Measurements from ENCODE around the gene KCNC3.

Gene KCNC3

DNA sequence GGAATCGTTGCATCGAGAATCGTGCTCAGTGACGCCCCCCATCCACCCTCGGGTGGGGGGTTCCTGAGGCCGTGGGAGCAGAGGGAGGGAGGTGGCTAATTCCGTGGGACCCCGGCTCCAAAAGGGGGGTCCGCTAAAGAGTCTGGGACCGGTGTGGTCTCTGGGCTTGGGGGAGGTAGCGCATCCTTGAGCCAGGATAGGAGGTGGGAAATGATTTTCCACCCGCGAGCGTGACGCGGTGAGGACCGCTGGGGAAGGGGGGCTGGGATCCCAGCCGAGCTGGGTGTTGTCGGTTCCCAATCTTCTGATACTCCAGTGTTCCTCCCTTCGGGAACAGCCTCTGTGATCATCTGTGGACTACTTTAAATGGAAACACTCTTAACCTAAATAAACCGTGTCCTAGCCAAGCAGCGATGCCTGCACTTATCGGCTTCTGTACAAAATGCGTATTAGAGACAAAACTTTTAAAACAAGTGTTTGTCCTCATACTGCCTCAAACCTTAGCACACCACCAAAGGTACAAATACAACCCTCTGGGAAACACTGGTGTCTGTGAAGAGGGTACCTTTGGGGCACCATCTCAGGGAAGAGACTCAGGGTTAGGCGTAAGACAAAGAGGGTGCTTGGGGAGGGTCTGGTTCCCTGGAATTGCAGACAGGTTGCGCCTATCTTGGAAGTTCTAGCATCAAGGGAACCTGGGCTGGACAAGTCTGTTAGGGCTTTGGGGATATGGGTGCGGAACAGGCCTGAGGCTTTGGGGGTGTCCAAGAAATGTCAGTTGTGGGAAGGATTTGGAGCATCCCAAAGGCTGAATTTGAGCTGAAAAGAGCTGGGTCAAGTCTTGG is 16.0 kb downstream of the KCNC3 start:
- DNase-seq (ENCODE audit: extremely low read depth in 1 of 2, low read depth in 1 of 2) = no peak

DNA sequence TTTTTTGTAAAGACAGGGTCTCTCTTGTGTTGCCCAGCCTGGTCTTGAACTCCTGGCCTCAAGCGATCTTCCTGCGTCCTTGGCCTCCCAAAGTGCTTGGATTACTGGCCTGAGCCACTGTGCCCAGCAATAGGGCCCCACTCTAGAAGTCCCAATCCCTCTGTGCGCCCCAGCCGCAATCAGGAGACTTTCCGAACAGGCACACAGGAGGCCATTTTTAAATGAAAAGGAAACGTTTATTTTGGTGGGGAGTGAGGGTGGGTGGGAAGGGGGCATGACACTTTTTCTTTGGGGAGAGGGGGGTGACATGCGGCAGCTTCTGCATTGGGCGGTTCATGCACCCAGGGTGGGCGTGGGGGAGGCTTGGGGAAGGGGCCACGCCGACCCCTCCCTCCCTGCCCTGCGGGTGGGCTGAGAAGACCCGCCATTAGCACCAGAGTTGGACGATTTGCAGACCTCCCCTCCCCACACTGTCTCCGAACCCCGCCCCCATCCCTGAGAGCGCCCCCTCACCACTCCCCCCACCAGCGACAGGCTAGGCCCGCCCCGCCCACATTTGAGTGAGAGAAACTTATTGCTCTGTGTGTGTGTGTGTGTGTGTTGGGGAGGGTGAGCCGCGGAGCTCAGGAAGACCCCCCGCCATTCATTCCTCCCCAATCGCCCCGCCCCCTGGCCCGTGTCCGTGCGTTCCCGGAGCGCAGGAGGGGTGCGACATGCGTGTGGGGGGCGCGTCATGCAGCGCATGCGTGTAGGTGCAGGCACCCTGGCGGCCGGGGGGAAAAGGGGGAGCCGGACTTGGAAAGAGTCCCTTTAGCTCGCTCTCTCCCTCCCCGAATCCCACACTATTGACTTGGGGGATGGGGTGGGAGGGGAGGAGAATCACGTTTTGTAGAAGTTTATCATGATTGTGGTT is 17.2 kb downstream of the KCNC3 start:
- no peak for DNase-seq (ENCODE audit: extremely low read depth in 1 of 2, low read depth in 1 of 2)

DNA sequence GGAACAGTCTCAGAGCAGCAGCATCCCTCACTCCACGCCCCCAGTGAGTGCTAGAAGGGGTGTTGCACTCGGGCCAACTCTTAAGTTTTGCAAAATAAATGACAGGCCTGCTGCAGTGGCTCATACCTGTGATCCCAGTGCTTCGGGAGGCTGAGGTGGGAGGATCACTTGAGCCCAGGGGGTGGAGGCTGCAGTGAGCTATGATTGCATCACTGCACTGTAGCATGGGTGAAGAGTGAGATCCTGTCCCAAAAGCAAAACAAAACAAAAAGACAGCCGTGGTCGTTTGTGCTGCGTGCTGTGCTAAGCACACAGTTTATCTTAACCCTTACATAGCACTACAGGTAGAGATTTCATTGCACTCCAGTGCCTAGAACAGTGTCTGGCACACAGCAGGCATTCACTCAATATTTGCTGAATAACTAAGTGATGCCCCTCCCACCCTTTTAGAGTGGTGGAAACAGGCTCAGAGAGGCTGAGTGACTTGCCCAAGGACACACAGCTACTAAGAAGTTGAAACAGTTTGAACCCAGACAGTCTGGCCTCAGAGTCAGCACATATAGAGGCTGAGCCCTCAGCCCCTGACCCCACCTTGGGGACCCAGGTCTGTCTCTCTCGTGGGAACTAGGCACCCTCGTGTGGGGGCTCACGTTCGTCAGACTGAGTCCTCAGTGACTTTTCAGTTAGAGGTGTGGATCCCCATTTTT is 18.3 kb downstream of the KCNC3 start:
- no peak for DNase-seq (ENCODE audit: extremely low read depth in 1 of 2, low read depth in 1 of 2)

DNA sequence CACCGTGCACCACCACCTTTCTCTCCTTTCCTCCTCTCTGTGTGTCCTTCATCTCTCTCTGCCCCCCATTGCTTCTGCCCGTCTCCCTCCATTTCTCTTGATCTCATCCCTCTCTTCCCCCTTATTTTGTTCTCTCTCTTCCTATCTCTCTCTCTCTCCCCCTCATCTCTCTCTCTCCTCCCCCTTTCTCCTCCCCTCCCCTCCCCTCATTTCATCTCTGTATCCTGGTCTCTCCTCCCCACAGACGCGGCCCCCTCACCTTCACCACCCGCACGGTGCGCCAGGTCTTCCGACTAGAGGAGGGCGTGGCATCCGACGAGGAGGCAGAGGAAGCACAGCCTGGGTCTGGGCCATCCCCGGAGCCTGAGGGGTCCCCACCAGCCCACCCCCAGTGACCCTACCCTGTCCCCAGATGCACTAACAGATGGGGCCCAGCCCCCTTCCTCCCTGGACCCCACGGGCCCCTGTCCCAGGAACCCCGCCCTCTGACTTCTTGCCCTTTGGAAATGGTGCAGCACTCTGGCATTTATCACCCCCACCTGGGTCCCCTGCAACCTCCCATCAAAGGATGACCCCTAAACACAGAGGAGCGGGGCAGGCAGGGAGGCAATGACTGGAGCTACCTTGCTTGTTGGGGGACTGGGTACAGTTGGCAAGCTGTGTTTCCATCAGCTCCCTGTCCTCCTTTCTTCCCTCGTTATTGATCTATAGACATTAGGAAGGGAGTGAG is 19.6 kb downstream of the KCNC3 start:
- DNase-seq (ENCODE audit: extremely low read depth in 1 of 2, low read depth in 1 of 2) = no peak

DNA sequence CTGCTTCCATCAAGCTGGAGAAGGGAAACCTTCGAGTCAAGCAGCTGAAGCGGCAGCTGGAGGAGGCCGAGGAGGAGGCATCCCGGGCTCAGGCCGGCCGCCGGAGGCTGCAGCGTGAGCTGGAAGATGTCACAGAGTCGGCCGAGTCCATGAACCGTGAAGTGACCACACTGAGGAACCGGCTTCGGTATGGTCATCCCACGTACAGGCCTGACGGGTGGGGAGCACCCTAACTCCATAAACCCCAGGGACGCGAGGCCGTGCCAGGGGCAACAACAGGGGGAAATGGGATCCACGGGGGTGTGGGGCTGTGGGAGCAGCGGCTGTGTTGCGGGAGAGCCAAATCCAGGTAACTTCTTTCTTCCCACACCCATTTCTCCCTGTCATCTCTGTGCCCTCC is 20.2 kb downstream of the KCNC3 start:
- no peak for DNase-seq (ENCODE audit: extremely low read depth in 1 of 2, low read depth in 1 of 2)

DNA sequence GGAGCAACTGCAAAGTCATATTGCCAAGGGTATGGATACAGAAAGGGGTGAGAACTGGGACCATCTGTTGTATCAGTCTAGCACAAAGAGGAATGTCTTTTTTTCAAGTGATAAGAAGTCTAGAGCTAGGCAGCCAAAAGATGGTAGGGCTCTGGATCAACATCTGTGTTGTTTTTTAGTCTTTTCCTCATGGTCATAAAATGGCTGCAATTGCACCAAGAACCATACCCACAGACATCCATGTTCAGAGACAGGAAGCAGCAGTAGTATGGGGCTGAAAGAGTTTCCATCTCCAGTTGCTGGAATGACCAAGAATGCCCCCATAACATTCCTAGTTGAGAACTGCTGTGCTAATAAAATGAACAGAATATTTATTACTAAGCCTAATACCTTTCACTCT is 25.6 kb downstream of the KCNC3 start:
- DNase-seq (ENCODE audit: extremely low read depth in 1 of 2, low read depth in 1 of 2) = no peak

DNA sequence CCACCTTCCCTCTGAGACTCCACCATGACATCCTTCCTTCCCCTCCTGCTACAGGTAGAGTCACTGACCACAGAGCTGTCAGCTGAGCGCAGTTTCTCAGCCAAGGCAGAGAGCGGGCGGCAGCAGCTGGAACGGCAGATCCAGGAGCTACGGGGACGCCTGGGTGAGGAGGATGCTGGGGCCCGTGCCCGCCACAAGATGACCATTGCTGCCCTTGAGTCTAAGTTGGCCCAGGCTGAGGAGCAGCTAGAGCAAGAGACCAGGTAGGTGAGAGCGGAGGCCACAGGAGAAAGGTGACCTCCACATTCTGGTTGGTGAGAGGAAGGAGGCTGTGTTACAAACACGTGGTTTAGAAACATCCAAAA is 27.6 kb downstream of the KCNC3 start:
- no peak for DNase-seq (ENCODE audit: extremely low read depth in 1 of 2, low read depth in 1 of 2)

DNA sequence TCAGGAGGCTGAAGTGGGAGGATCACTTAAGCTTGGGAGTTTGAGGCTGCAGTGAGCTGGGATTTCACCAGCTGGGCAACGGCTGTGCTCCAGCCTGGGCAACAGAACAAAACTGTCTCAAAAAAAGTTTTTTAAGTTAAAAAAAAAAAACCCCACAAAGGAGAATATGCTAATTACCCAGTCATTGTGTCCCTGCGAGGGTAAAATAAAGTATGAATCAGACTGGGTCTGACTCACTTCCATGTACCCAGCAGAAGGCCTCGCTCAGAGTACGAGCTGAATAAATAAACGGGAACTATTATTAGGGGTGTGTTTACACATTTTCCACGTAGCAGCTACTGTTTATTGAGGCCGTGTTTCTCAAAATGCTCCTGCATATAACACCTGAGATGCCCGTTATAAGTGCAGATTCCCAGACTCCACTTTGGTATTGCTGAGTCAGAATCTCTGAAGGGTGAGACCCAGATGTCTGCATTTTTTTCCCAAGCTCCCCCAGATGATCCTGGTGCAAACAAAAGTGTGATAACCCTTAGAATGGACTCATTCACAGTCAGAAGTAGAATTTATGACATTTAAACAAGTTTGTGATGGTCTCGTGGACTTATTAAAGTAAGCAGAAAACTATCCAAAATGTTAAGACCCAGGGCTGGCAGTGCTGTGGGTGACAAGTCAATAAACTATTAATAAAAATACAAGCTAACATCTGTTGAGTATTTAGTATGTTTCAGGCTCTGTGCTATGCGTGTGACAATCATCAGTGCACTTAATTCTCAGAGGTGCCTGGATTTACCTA is 28.2 kb downstream of the KCNC3 start:
- DNase-seq (ENCODE audit: extremely low read depth in 1 of 2, low read depth in 1 of 2) = no peak

DNA sequence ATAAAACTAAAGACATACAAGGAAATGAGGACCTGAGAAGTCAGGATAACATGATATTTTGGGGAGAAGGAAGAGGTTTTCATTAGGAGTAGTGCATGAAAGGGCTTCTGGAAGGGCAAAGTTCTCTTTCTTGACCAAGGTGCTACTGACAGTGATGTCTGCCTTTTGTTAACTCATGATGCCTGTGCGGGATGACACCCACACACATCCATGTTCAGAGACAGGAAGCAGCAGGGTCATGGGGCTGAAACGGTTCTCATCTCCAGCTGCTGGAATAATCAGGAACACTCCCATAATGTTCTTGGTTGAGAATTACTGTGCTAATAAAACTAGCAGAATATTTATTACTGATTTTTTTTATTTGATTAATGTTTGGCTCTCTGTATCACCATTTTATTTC is 29.1 kb downstream of the KCNC3 start:
- no peak for DNase-seq (ENCODE audit: extremely low read depth in 1 of 2, low read depth in 1 of 2)

DNA sequence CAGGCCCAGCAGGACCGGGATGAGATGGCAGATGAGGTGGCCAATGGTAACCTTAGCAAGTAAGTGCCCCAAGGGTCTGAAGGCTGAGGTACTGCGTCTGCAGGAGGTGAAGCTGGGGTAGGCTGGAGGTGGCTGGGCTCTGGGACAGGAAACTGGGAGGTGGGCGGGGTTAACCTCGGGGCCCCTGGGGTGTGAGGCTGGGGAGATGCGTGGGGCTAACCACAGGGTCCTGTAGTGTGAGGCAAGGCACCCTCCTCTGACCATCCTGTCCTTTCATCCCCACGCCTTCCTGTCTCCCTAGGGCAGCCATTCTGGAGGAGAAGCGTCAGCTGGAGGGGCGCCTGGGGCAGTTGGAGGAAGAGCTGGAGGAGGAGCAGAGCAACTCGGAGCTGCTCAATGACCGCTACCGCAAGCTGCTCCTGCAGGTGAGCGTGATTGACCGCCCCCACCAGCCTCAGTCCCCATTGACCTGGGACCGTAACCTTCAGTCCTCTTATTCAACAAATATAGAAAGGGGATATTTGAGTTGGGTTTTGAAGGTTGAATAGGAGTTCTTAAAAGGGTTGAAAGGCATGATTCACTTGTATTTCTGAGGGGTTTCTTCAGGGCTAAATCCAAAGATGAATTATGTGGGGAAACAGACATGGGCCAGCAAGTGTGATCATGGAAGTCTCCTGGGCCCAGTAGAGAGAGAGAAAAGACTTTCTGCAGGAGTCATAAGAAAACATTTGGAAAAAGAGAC is 35.7 kb downstream of the KCNC3 start:
- no peak for DNase-seq (ENCODE audit: extremely low read depth in 1 of 2, low read depth in 1 of 2)

DNA sequence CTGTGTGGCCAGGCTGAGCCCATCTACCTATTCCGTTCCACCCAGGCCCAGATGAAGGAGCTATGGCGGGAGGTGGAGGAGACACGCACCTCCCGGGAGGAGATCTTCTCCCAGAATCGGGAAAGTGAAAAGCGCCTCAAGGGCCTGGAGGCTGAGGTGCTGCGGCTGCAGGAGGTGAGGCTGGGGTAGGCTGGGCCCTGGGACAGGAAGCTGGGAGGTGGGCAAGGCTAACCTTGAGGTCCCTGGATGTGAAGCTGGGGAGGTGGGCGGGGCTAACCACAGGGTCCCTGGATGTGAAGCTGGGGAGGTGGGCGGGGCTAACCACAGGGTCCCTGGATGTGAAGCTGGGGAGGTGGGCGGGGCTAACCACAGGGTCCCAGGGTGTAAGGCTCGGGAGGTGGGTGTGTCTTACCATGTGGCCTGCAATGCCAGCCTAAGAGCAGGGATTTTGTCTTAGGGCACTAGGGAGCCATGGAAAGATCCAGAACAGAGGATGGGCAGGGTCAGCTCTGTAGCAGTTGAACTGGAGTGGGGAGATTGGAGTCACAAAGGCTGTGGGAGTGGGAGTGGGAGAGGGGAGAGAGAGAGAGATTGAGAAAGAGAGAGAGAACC is 36.9 kb downstream of the KCNC3 start:
- DNase-seq (ENCODE audit: extremely low read depth in 1 of 2, low read depth in 1 of 2) = no peak

DNA sequence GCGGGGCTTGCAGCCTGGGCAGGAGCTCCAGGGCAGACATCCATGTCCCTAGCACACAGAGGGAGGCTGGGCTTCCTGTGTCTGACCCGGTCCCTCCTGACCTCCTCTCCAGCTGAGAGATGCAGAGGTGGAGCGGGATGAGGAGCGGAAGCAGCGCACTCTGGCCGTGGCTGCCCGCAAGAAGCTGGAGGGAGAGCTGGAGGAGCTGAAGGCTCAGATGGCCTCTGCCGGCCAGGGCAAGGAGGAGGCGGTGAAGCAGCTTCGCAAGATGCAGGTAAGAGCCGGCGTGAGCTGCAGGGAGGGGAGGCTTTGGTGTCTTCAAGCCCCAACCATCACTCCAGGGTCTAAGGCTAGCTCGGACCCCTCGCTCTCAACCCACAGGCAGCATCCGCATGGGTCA is 38.4 kb downstream of the KCNC3 start:
- DNase-seq (ENCODE audit: extremely low read depth in 1 of 2, low read depth in 1 of 2) = no peak

DNA sequence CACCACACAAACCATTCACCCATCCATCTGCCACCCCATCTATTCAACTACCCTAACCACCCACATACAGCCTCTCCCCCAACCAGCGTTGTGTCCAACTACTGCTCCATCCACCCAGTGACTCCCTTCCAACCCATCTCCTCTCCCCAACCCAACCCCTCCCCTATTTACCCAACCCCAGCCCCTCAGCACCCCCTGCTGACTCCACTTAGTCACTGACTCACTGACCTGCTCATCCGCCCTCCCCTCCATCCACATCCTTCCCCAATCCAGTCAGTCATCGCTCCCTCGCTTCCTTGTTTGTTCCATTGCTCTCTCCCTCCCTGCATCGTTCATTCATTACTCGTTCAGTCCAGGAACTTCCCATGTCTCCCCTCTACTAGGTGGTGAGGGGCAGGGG is 39.2 kb downstream of the KCNC3 start:
- no peak for DNase-seq (ENCODE audit: extremely low read depth in 1 of 2, low read depth in 1 of 2)

DNA sequence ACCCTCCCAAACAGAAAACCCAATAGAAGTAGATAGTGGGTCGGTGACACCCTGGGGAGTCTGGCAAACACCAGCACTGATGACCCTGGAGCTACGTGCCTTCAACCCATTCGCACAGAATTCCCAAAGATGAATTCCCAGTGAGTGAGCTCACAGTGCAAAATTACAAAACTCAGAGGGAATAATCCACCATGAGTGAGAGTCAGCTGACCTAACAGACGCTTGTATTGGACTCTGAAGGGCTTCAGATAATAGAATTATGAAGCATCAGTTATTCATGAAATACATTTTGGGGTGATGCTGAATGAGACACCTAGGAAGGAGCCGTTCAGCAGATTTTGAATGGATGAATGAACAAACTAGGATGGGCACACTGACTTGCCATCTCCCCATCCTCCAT is 40.2 kb downstream of the KCNC3 start:
- DNase-seq (ENCODE audit: extremely low read depth in 1 of 2, low read depth in 1 of 2) = no peak

DNA sequence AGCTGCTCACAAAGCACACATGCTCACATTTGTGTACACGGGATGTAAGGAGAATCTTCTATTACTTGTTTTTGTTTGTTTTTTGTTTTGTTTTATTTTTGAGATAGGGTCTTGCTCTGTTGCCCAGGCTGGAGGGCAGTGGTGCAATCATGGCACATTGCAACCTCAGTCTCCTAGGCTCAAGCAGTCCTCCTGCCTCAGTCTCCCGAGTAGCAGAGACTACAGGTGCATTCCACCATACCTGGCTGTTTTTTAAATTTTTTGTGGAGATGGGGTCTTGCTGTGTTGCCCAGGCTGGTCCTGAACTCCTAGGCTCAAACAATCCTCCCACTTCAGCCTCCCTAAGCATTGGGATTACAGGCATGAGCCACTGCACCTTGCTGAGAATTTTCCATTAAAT is 41.8 kb downstream of the KCNC3 start:
- no peak for DNase-seq (ENCODE audit: extremely low read depth in 1 of 2, low read depth in 1 of 2)

DNA sequence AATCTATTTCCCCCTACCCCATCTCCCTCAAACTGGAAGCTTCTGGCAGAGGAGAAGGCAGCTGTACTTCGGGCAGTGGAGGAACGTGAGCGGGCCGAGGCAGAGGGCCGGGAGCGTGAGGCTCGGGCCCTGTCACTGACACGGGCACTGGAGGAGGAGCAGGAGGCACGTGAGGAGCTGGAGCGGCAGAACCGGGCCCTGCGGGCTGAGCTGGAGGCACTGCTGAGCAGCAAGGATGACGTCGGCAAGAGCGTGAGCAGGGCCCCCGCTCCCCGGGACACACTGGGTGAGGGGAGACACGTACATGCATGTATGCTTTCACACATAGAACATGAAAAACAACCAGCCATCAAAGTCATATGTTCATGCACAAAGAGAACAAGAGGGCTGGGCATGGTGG is 42.7 kb downstream of the KCNC3 start:
- DNase-seq (ENCODE audit: extremely low read depth in 1 of 2, low read depth in 1 of 2) = no peak

DNA sequence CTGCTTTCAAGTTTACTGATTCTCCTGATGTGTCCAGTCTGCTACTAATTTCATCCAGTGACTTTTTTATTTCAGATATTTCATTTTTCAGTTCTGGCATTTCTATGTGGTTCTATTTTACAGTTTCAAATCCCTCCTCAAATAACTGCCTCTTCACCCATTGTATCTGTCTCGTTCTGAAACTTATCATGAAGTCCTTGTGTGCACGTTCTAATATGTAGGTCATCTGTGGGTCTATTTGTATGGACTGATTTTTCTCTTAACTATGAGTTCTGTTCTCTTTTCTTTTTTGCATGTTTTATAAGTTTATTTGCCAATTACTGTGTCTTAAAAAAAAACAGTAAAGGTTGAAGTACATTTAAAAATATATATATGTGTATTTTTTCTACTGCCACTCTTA is 43.3 kb downstream of the KCNC3 start:
- no peak for DNase-seq (ENCODE audit: extremely low read depth in 1 of 2, low read depth in 1 of 2)

DNA sequence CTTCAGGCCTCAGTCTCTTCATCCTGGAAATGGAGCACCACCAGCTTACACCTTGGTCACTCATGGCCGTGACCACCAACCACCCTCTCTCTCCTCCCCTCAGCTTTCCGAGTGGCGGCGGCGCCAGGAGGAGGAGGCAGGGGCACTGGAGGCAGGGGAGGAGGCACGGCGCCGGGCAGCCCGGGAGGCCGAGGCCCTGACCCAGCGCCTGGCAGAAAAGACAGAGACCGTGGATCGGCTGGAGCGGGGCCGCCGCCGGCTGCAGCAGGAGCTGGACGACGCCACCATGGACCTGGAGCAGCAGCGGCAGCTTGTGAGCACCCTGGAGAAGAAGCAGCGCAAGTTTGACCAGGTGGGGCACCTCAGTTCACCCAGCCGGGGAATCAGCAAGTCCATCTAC is 47.7 kb downstream of the KCNC3 start:
- no peak for DNase-seq (ENCODE audit: extremely low read depth in 1 of 2, low read depth in 1 of 2)

DNA sequence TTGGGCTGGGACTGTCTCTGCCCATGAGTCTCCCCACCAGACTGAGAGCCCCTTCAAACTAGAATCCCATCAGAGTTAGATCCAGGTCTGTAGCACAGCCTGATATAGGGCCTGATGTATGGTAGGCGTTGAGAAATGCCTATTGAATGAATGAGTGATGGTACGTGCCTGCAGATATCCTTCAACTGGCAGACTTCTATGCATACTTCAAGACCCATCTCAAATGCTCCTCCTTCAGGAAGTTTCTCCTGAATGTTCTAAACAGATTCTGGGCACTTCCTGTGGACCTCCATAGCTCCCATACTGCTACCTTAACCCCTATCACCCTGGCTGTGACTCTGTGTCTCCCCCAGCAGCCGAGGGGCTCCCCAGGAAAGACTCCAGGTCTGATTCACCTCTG is 48.2 kb downstream of the KCNC3 start:
- DNase-seq (ENCODE audit: extremely low read depth in 1 of 2, low read depth in 1 of 2) = no peak
